Heart left ventricle (tissue), 13 donors: ENCODE data around the gene IQGAP2.
A peak's percentile ranks its signal among the peaks of the same experiment; 100 is the strongest.

ENCODE experiments used
- POLR2A ChIP-seq, 2 donors: fragments of 450-650 bp; IDR thresholded peaks; one replicate each; pipeline ENCODE4 v1.6.1; 2017; ENCODE audit warnings: antibody characterized with exemption in 2 of 2, mild to moderate bottlenecking in 2 of 2, moderate library complexity in 2 of 2
- TF ChIP-seq, protein P1 (sequence below), 12 donors: fragments of 200-600 bp; sonication (generic) in 4 of 12; IDR thresholded peaks; one replicate each; pipeline versions ENCODE4 v1.5.0 to v1.8.0; 2018 to 2022; ENCODE audit warnings: antibody characterized with exemption in 12 of 12, mild to moderate bottlenecking in 5 of 12
- donor health status: ischemic (EF 13 %, LVEDD 7.1; RV severe dilation, severe dysfunction).
- donor health status: DM: no; HTN: yes; CAD: no.
- donor health status: DM: no; HTN: no; CAD: no.
- donor health status: ischemic (EF 25% LVEDD 6.9; RV normal size, moderate dysfunction).
- donor health status: ischemic (EF 25% LVEDD 5.7; RV mildly dilated, moderate dysfunction).
- donor health status: ischemic (EF 35%, LVEDD 5.7; RV mildly dilated, moderate dysfunction).
- donor health status: nonischemic (EF 11% LVEDD 7.7; RV severe dilation, severe dysfunction).
- donor health status: DM: yes; HTN: yes; CAD: no.
- donor health status: PGD.
- donor health status: ischemic (EF 29% LVEDD 5.4; RV normal size, mild dysfunction).
- donor health status: nonischemic (EF 23%, LVEDD 6.1; RV moderate dilation, normal function).

GRCh38 chr5:76403766-76404222 is 709 bp downstream of the IQGAP2 start:
- TF ChIP-seq, protein P1, sequence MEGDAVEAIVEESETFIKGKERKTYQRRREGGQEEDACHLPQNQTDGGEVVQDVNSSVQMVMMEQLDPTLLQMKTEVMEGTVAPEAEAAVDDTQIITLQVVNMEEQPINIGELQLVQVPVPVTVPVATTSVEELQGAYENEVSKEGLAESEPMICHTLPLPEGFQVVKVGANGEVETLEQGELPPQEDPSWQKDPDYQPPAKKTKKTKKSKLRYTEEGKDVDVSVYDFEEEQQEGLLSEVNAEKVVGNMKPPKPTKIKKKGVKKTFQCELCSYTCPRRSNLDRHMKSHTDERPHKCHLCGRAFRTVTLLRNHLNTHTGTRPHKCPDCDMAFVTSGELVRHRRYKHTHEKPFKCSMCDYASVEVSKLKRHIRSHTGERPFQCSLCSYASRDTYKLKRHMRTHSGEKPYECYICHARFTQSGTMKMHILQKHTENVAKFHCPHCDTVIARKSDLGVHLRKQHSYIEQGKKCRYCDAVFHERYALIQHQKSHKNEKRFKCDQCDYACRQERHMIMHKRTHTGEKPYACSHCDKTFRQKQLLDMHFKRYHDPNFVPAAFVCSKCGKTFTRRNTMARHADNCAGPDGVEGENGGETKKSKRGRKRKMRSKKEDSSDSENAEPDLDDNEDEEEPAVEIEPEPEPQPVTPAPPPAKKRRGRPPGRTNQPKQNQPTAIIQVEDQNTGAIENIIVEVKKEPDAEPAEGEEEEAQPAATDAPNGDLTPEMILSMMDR (IDR thresholded peaks at IDR 0.05), result peak in 2 of 12 donors; percentile 5 to 13
- no peak for TF ChIP-seq POLR2A (IDR thresholded peaks at IDR 0.05)
